ENCODE results near the gene CLIC1. TPM values are rescaled to one million over a fixed set of nuclear protein-coding genes. Genes with fewer than 3 reads are reported as not detected.

The CLIC1 gene
- total and polyA plus RNA-seq, 12 donors, result 51.1 to 400 (median 87.9) TPM

DNA sequence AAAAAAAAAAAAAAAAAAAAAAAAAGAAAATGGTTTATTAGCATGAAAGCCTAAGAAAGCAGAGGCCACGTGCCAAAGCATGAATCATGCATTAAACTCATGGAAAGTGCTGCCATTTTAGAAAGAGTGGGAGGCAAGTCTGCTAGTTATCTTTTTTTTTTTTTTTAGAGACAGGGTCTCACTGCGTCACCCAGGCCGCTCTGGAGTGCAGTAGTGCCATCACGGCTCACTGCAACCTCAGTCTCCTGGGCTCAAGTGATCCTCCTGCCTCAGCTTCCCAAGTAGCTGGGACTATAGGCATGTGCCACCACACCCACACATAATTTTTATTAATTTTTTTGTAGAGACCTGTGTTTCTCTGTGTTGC is 35.6 kb upstream of the CLIC1 start:
- Histone ChIP-seq H3K4me3 (no peak overlapping the region), H3K27ac (no peak overlapping the region), H3K27me3 (no peaks in the 10 kb centered on the region), H3K9me3 (no peaks in the 10 kb centered on the region), H3K36me3 (peaks cover 0 to 5% (median 0%) of the 10 kb centered on the region in 9 donors), H3K4me1 (peaks cover 2 to 39% (median 7%) of the 10 kb centered on the region in 9 donors)
- WGBS, 2 donors, result 72 to 74% methylated on average over 4 of the region's 4 CpGs
- TF ChIP-seq, protein P1, sequence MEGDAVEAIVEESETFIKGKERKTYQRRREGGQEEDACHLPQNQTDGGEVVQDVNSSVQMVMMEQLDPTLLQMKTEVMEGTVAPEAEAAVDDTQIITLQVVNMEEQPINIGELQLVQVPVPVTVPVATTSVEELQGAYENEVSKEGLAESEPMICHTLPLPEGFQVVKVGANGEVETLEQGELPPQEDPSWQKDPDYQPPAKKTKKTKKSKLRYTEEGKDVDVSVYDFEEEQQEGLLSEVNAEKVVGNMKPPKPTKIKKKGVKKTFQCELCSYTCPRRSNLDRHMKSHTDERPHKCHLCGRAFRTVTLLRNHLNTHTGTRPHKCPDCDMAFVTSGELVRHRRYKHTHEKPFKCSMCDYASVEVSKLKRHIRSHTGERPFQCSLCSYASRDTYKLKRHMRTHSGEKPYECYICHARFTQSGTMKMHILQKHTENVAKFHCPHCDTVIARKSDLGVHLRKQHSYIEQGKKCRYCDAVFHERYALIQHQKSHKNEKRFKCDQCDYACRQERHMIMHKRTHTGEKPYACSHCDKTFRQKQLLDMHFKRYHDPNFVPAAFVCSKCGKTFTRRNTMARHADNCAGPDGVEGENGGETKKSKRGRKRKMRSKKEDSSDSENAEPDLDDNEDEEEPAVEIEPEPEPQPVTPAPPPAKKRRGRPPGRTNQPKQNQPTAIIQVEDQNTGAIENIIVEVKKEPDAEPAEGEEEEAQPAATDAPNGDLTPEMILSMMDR (IDR thresholded peaks at IDR 0.05), result no peak
- ATAC-seq, result no peak
- intact Hi-C loops (cut with DNase I), result loop anchor here in 4 of 10 donors (2.0 to 10.0 kb wide), 3 partner anchors 59 to 63 kb away; no protein-coding TSS in a partner anchor
- no peak for DNase-seq

DNA sequence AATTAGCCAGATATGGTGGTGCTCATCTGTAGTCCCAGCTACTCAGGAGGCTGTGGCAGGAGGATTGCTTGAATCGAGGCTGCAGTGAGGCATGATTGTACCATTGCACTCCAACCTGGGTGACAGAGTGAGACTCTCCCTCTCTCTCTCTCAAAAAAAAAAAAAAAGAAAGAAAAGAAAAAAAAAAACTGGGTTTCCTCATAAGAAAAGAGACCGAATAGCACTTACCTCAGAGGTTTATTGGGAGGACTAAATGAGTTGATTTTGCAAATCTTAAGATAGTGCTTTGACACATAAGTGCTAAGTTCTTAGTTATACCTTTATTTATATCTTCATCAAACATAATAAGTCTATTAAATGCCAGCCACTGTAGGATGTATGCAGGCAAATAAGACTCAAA is 34.5 kb upstream of the CLIC1 start:
- 90 to 91% methylated on average over 2 of the region's 2 CpGs for WGBS, 2 donors
- H3K4me1 ChIP-seq, result peaks cover 0 to 30% (median 0%) of the 10 kb centered on the region in 9 donors
- H3K9me3 ChIP-seq, result no peaks in the 10 kb centered on the region
- no peak overlapping the region for H3K4me3 ChIP-seq
- no peak overlapping the region for H3K27ac ChIP-seq
- DNase-seq (no peak), ATAC-seq (no peak)
- H3K36me3 ChIP-seq, result peaks cover 0 to 5% (median 0%) of the 10 kb centered on the region in 9 donors
- H3K27me3 ChIP-seq, result no peaks in the 10 kb centered on the region
- TF ChIP-seq, protein P1 (IDR thresholded peaks at IDR 0.05), result no peak
- intact Hi-C loops (cut with DNase I), result loop anchor here in 3 of 10 donors (5.0 to 10.0 kb wide), 2 partner anchors 61 to 64 kb away; no protein-coding TSS in a partner anchor

DNA sequence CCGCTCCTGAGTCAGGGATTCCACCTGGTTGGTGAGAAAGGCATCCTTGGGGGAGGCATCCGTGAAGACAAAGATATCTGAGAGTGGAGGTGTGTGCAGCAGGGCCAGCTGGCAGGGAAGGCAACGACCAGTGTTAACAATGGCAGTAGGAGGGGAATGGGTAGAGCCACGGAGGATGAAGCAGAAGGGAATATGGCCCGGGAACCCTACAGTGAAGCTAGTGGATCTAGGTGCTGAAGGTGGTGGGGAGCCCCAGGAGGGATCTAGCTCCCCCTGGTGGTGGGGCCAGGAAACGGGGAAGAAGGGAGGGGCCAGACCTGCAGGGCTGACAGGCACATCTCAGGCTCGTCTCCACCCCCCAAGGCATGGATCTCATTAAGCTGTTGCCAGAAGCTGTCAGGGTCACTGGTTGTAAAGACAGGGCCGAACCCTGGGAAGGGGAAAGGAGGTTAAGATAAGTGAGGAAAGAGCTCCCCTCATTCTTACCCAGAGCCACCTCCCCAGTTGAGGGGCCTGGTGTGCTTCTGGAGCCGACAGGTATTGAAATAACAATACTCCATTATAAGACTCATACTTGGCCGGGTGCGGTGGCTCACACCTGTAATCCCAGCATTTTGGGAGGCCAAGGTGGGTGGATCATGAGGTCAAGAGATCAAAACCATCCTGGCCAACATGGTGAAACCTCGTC is 33.5 kb upstream of the CLIC1 start:
- Histone ChIP-seq H3K4me1 (peaks cover 0 to 30% (median 0%) of the 10 kb centered on the region in 9 donors), H3K9me3 (no peaks in the 10 kb centered on the region), H3K27ac (peak overlapping the region in 1 of 10 donors; percentile 75), H3K27me3 (no peaks in the 10 kb centered on the region), H3K36me3 (peaks cover 0 to 12% (median 0%) of the 10 kb centered on the region in 9 donors), H3K4me3 (no peak overlapping the region)
- ATAC-seq (peak in 7 of 8 donors; percentile 49 to 73 (median 65)), DNase-seq (peak; percentile 62 to 76)
- intact Hi-C loops (cut with DNase I), result loop anchor here in 6 of 10 donors (2.0 to 10.0 kb wide), 6 partner anchors 43 to 89 kb away; partner anchors contain the start of genes DDAH2 (in 3 of the 6) and LY6G5C (in 3 of the 6)
- TF ChIP-seq, protein P1 (IDR thresholded peaks at IDR 0.05), result peak; percentile 46 to 90 (median 71)
- WGBS, 2 donors, result 65 to 70% methylated on average over 12 of the region's 12 CpGs

DNA sequence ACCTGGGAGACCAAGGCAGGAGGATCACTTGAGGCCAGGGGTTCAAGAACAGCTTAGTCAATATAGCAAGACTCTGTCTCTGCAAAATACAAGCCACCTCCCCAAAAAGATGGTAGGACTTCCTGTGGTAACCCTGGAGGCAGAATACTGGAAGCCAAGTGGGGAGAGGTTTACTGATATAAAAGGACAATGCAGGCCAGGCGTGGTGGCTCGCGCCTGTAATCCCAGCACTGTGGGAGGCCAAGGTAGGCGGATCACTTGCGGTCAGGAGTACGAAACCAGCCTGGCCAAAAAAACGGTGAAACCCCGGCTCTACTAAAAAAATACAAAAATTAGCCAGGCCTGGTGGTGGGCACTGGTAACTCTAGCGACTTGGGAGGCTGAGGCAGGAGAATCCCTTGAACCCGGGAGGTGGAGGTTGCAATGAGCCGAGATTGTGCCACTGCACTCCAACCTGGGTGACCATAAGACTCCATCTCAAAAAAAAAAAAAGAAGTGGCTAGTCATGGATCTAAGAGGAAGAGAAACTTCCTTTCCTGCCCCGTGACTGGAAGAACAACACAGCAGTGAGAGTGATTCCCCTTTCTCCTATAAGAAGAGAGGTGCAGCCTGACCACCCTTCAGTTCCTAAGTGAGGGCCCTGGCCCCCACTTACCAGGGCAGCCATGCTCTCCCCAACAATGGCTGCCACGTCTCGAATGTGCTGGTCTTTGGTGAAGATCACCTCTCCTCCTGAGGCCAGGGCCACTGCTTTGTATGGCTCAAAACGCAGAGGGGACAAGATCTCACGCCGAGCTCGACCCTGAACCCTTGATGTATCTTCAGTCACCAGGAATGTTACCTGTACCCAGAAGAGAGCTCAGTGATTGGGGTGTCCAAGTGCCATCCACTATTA is 32.3 kb upstream of the CLIC1 start:
- intact Hi-C loops (cut with DNase I), result loop anchor here in 4 of 10 donors (2.0 to 10.0 kb wide), 4 partner anchors 41 to 88 kb away; partner anchors contain the start of genes DDAH2 (in 3 of the 4) and LY6G5C (in 3 of the 4)
- H3K36me3 ChIP-seq, result peaks cover 0 to 12% (median 0%) of the 10 kb centered on the region in 9 donors
- H3K4me1 ChIP-seq, result peaks cover 0 to 31% (median 3%) of the 10 kb centered on the region in 9 donors
- H3K27me3 ChIP-seq, result no peaks in the 10 kb centered on the region
- peak overlapping the region in 1 of 10 donors; percentile 75 for H3K27ac ChIP-seq
- no peak overlapping the region for H3K4me3 ChIP-seq
- H3K9me3 ChIP-seq, result no peaks in the 10 kb centered on the region
- TF ChIP-seq, protein P1 (IDR thresholded peaks at IDR 0.05), result no peak
- WGBS, 2 donors, result 88 to 93% methylated on average over 18 of the region's 18 CpGs
- DNase-seq, result no peak
- peak in 4 of 8 donors; percentile 5 to 40 (median 27) for ATAC-seq

Measured in heart right ventricle (tissue), 16 donors.